ENCODE results near the gene NRXN2.

- TF ChIP-seq, protein P1, sequence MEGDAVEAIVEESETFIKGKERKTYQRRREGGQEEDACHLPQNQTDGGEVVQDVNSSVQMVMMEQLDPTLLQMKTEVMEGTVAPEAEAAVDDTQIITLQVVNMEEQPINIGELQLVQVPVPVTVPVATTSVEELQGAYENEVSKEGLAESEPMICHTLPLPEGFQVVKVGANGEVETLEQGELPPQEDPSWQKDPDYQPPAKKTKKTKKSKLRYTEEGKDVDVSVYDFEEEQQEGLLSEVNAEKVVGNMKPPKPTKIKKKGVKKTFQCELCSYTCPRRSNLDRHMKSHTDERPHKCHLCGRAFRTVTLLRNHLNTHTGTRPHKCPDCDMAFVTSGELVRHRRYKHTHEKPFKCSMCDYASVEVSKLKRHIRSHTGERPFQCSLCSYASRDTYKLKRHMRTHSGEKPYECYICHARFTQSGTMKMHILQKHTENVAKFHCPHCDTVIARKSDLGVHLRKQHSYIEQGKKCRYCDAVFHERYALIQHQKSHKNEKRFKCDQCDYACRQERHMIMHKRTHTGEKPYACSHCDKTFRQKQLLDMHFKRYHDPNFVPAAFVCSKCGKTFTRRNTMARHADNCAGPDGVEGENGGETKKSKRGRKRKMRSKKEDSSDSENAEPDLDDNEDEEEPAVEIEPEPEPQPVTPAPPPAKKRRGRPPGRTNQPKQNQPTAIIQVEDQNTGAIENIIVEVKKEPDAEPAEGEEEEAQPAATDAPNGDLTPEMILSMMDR (IDR thresholded peaks at IDR 0.05; ENCODE audit: low read length), result no peak
- TF ChIP-seq EZH2 (IDR thresholded peaks at IDR 0.05; ENCODE audit: borderline replicate concordance, low read length), result no peak
Measured at GRCh38 chr11:64590763-64591221, 132.2 kb downstream of the NRXN2 start, which contains the start of gene SLC22A12.
